Transverse colon (tissue), 4 donors: ENCODE measurements around the gene CFAP69.

Experiments used
- POLR2AphosphoS5 ChIP-seq, 3 donors: sonication (generic); formaldehyde crosslinking; IDR thresholded peaks; one replicate each; pipeline ENCODE4 v1.6.1; 2016; ENCODE audit warnings: antibody characterized with exemption in 3 of 3
- TF ChIP-seq, protein P1 (sequence below), 5 experiments: fragments of 200-600 bp in 3 of 5; fragments of 450-650 bp in 2 of 5; sonication (generic) in 3 of 5; IDR thresholded peaks; 1 replicate in 2 of 5; 2 replicates in 3 of 5; pipeline ENCODE4 v1.5.1; 2016 to 2017; ENCODE audit warnings: antibody characterized with exemption in 5 of 5, inconsistent platforms in 3 of 5, mild to moderate bottlenecking in 2 of 5, moderate library complexity in 1 of 5

DNA sequence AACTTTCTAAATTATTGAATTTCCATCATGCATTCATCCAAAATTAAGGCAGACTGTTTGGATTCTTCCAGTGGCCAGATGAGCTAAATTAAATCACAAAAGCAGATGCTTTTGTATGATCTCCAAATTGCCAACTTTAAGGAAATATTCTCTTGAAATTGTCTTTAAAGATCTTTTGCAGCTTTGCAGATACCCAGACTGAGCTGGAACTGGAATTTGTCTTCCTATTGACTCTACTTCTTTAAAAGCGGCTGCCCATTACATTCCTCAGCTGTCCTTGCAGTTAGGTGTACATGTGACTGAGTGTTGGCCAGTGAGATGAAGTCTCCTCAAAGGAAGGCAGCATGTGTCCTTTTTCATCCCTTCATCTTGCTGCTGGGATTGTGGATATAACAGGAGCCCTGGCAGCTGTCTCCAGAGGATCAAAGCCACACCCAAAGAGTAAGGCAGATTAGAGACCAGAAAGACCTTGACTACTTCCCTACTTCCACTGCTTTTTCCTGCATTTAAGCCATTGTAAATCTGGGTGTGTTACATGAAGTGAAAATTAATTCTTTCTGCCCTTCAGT is 8.2 kb upstream of the CFAP69 start:
- TF ChIP-seq, protein P1, sequence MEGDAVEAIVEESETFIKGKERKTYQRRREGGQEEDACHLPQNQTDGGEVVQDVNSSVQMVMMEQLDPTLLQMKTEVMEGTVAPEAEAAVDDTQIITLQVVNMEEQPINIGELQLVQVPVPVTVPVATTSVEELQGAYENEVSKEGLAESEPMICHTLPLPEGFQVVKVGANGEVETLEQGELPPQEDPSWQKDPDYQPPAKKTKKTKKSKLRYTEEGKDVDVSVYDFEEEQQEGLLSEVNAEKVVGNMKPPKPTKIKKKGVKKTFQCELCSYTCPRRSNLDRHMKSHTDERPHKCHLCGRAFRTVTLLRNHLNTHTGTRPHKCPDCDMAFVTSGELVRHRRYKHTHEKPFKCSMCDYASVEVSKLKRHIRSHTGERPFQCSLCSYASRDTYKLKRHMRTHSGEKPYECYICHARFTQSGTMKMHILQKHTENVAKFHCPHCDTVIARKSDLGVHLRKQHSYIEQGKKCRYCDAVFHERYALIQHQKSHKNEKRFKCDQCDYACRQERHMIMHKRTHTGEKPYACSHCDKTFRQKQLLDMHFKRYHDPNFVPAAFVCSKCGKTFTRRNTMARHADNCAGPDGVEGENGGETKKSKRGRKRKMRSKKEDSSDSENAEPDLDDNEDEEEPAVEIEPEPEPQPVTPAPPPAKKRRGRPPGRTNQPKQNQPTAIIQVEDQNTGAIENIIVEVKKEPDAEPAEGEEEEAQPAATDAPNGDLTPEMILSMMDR (IDR thresholded peaks at IDR 0.05) = no peak
- TF ChIP-seq POLR2AphosphoS5 (IDR thresholded peaks at IDR 0.05) = no peak
